ENCODE results near the gene CCSER2.

DNA sequence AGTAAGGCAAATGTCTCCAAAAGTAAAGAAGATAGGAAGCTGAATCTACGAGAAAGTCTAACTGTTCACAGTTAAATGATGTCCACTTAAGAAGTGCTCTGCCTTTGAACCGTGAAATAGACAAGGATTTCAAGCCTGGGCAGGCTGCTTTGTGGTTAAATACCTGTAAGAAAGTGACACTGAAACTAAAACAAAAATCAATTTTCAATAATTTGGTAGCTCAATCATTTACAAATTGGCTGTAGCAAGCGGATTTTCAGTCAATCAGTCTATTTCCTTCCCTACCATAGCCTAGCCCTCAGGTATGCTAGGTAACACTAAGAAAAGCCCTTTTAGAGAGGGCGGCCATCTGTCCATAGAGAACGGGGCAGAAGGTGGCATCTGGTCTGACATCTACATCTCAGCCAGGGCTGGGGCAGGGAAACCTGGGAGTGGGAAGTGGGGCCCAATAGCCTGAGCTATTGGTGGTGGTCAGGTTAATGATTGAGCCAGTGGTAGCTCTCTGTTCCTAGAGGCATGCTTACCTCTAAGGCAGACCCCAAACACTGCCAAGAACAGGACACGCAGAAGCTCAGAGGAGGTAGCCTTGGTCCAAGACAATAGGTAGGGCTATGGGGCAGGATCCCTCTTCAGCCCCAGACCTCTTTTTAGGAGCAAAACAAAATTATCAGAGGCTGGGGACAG, 223.2 kb downstream of the CCSER2 start:
- TF ChIP-seq, protein P1, sequence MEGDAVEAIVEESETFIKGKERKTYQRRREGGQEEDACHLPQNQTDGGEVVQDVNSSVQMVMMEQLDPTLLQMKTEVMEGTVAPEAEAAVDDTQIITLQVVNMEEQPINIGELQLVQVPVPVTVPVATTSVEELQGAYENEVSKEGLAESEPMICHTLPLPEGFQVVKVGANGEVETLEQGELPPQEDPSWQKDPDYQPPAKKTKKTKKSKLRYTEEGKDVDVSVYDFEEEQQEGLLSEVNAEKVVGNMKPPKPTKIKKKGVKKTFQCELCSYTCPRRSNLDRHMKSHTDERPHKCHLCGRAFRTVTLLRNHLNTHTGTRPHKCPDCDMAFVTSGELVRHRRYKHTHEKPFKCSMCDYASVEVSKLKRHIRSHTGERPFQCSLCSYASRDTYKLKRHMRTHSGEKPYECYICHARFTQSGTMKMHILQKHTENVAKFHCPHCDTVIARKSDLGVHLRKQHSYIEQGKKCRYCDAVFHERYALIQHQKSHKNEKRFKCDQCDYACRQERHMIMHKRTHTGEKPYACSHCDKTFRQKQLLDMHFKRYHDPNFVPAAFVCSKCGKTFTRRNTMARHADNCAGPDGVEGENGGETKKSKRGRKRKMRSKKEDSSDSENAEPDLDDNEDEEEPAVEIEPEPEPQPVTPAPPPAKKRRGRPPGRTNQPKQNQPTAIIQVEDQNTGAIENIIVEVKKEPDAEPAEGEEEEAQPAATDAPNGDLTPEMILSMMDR (conservative IDR thresholded peaks at IDR 0.05; ENCODE audit: low read length), result no peak
- no peak for TF ChIP-seq EZH2phosphoT487 (IDR thresholded peaks at IDR 0.05; ENCODE audit: borderline replicate concordance)

Data from Loucy (cell line).